ENCODE results near the gene CNTRL.

The CNTRL gene

DNA sequence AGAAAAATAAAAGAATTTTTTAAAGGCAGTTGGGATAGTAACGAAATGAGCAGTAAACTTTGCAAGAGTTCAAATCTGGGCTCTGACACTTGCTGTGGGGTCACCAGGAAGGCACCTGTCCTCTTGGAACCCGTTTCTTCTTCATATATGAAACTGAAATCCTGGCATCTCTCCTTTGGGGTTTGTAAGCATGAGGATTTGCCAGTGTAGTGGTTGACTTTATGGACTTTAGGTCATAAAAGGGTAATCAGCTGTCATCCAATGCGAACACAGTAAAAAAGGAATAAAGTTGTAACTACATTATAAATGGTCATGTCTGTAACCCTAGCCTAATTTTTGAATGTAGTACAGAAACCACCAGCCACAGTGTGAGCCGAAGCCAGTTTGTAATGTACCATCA lies 125.6 kb downstream of the CNTRL start:
- no peak for DNase-seq (ENCODE audit: low read depth, low spot score)

DNA sequence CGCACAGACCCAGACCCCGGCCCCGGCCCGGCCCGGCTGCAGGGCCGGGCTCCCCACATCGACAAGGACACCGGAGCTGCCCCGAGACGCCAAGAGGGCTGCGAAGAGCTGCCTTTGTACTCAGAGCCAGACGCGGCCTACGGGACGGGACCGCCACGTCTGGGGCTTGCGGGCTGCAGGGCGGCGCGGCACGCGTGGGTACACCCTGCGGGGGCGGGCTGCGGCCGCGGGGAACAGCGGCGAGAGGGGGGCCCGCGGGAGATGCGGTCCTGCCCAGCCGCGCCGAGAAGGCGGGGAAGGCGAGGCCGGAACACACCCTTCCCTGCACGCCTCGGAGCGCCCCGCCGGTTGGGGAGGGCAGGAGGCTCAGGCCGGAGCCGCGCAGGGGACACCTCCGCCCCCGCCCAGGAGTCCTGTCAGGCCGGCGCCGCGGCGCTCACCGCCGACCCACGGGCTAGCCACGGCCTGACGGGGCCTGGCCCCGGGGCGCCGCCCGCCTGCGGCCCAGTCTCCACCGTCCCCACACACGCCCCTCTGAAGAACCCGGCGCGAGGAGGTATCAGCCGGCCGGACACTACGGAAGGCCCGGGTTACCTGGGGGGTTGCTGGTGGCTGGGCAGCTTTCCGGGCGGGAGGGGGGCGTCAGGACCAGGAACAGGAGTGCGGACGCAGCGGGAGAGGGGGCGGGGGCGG lies 126.4 kb downstream of the CNTRL start:
- DNase-seq (ENCODE audit: low read depth, low spot score): no peak

DNA sequence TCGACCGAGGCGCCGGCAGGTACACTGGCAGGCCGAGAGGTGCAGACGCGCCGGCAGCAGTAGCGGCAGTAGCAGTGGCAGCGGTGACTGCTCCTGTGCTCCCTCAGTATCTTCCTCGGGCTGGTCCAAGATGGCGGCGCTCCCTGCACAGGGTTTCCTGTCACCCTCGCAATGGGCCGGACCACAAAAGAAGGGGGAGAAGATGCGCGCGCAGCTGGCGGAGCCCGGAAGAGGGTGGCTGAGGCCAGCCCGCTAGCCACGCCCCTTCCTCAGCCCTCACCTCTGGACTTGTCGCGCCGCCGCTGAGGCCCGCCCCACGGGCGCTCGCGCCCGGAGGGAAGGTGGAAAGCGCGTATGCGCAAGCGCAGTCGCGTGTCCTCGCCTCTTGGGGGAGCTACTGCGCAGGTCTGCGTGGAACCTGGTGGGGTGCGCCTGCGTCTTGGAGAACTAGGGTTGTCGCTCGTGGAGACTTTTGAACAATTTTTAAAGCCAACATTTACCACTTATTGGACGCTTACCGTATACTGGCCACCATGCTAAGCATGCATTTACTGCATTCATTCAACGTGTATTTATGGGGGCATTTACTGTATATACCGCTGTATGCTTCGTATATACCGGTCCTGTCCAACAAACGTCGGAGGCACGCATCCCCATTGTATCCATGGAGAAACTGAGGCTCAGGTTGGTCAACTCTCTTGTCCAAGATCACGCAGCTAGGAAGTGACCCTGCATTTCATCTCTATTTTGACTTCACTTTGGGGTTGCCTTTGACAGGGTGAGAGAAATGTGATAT lies 127.2 kb downstream of the CNTRL start, which contains the start of gene RAB14:
RAB14 (minus strand) TSS at position 132 of the 796 bp plus-strand sequence. CDS start 8,457 bp downstream, outside the sequence.
- DNase-seq (ENCODE audit: low read depth, low spot score): peak; percentile 75

GRCh38 chr9:121204121-121204520 lies 129.4 kb downstream of the CNTRL start:
- no peak for DNase-seq (ENCODE audit: low read depth, low spot score)

DNA sequence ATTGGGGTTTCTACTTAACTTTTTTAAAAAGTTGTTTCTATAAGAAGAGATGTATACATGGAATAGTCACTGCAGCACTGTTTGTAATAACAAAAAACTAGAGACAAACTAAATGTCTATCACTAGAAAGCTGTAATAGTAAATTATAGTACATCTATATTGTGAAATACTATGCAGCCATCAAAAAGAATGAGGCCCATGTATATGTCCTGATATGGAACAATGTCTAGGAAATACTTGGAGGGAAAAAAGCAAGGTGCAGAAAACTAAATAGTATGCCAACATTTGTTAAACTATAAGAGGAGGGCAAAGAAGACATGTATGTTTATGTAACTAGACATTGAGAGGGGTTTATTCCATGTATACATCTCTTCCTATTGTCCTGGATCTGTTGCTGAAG lies 129.9 kb downstream of the CNTRL start:
- DNase-seq (ENCODE audit: low read depth, low spot score): no peak

GRCh38 chr9:121206516-121207370 lies 132.0 kb downstream of the CNTRL start:
- DNase-seq (ENCODE audit: low read depth, low spot score): no peak

DNA sequence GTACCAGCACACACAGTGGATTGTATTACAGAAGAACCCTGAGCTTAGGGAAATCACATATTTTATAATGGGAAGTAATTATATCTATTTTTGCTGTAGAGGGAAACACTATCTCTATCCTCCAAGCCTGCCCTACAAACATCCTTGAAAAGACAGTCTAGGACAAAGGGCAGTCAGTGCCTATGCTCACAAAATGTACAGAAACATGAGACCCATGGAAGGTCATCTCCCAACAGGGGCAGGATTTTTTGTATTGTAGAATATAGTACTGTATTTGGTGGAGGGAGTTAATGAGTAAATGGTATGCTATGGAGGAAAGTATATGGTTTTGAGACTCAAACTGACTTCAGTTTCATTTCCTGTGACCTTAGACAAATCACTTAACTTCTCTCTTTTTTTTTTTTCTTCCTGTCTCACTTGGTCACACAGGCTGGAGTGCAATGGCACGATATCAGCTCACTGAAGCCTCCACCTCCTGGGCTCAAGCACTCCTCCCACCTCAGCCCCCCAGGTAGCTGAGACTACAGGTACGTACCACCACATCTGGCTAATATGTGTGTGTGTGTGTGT lies 132.7 kb downstream of the CNTRL start:
- DNase-seq (ENCODE audit: low read depth, low spot score): no peak

GRCh38 chr9:121210536-121210935 lies 135.8 kb downstream of the CNTRL start:
- no peak for DNase-seq (ENCODE audit: low read depth, low spot score)

DNA sequence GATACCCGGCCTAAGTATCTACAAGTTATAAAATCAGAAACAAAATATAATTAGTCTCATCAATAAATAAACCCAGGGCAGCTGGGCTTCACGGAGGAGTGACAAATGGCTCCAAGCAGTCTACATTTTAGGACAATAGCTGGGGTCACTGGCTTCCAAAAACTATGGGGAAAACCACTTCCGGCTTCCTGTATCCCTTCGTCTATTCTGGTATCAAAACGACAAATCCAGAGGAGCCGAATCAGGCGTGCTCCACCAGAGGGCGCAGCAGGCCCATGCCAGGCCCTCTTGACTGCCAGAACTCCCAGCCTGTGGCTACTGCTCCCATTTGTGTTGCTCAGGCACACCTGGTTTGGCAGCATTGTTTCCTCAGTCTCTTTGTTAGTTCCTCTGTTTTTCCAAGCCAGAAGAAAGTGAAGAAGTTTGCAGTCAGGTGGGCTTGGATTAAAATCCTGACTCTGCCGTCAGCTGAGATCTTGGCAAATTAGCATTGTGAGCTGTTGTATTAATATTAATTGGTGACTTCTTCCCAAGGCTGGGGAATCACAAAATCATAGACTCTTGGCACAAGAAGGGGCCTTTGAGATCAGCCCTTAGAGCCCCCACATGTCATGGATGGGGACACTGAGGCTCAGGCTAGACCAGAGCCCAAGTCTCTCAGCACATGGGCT lies 138.5 kb downstream of the CNTRL start:
- DNase-seq (ENCODE audit: low read depth, low spot score): peak; percentile 63

DNA sequence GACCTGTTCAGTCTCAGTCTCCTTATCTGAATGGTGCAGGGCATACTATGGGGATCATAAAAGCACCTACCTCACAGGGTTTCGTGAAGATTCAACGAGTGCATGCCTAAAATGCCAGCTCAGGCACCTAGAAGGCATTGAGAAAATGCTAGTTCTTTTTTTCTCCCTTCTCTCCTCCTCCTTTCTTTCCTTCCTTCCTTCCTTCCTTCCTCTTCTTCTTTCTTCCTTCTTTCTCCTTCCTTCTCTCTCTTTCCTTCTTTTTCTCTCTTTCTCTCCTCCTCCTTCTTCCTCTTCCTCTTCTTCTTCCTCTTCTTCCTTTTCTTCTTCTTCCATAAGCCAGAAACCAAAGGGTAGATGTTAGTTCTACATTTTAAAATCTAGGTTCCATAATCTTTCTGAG lies 139.2 kb downstream of the CNTRL start:
- no peak for DNase-seq (ENCODE audit: low read depth, low spot score)

DNA sequence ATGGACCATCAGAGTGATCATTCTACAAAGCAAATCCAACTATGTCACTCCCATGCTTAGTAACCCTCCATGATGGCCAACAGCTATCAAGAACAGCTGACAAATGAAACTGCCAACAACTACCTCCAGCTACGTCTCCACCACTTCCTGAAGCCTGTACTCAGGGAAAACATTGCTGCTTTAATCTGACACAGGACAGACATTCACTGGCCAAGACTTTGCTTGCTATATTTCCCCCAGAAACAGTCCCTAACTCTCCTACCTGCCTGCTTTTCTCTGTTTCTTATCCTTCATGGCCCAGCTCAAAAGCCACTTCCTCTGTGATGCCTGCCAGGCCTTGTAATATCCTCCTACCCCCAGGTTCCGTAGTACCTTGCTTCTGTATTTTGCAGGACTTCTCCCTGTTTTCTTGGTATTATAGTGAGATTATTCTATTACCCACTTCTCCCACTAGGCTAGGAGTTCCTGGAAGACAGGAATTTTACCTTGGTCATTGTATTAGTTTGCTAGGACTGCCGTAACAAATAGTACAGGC lies 141.6 kb downstream of the CNTRL start:
- DNase-seq (ENCODE audit: low read depth, low spot score): no peak

- DNase-seq (ENCODE audit: low read depth, low spot score): no peak
Measured at GRCh38 chr9:121217609-121218292, 143.0 kb downstream of the CNTRL start.

DNA sequence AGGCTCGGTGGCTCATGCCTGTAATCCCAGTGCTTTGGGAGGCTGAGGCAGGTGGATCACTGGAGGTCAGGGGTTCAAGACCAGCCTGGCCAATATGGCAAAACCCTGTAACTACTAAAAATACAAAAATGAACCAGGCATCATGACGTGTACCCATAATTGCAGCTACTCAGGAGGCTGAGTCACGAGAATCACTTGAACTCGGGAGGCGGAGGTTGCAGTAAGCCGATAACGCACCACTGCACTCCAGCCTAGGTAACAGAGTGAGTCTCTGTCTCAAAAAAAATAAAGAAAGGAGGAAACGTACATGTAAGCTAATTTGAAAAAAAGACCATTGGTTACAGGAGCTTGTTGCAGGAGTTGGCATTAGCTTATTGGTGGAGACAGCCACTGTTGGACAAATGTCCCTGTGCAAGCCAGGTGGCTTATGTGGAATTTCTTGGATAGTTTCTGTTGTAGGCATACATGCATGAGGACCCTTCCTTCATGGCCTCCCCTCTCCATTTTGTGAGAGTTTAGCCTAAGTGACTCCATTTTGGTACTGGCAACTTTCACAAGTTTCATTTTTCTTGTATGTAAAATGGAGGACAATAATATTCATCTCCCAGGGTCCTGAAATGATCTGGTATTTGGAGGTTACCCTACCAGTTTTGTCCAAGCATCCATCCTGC lies 143.7 kb downstream of the CNTRL start:
- no peak for DNase-seq (ENCODE audit: low read depth, low spot score)

- no peak for DNase-seq (ENCODE audit: low read depth, low spot score)
Measured at GRCh38 chr9:121219530-121219929, 144.8 kb downstream of the CNTRL start.

DNA sequence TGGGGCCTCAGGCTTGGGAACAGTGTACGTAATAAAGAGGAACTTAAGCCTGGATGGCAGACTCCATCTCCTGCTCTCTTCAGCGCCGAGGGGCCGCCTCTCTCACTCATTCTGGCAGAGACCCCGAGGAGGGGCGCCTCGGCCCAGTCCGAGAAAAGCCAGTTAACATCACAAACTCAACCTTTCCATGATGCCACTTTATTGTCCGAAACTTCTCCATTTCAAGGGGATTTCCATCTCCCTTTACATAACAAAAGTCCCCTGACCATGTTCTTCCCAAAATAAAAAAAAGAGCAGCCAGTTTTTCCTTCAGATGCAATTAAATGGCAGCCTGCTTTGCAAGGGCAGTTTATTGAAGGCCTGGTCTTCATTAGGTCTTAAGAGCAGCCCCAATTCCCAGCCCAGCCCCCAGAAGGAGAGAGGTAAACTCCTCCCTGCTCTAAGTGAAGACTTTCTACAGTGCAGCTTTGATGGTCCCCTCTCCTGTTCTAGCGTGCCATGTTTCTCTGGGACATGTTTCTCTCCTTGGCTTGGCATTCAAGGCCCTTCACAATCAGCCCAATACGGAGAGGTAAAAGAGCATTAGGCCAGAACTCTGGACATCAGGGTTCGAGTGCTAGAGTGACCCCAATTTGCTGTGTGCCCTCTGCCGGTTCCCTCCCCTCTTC lies 146.4 kb downstream of the CNTRL start:
- peak; percentile 48 for DNase-seq (ENCODE audit: low read depth, low spot score)

GRCh38 chr9:121221664-121222055 lies 146.9 kb downstream of the CNTRL start:
- DNase-seq (ENCODE audit: low read depth, low spot score): no peak

- DNase-seq (ENCODE audit: low read depth, low spot score): no peak
Measured at GRCh38 chr9:121222524-121223171, 147.9 kb downstream of the CNTRL start.

DNA sequence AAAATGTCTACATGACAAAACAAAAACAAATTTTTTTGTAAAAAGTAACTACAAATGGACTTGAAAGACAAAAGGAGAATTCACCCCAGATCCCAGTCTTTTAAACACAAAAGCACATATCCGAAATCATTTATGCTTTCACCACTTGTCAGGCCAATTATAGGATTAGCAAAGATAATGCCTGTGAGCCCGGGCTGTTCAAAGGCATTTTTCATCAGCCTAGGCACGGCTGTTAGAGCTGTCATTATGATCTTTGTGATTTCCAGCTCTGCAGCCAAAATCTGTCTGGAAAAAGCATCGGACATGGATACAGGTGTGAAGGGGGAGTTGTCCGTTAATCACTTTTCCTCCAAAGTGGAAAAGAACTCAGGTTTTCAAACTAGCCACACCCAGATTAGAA lies 150.5 kb downstream of the CNTRL start:
- DNase-seq (ENCODE audit: low read depth, low spot score): no peak

- DNase-seq (ENCODE audit: low read depth, low spot score): no peak
Measured at GRCh38 chr9:121226175-121226574, 151.4 kb downstream of the CNTRL start.

Data from iPS DF 19.7 (cell line).